Neural cell (in vitro differentiated cells): ENCODE results near the gene TXNRD3.

Experiments used
- EZH2 ChIP-seq: fragments of 200-600, 300-800 bp; shearing (Covaris generic), sonication (generic); IDR thresholded peaks from 2 replicates; pipeline ENCODE4 v1.6.1; 2014; ENCODE audit warnings: antibody characterized with exemption, low read length, borderline replicate concordance, mild to moderate bottlenecking; ENCODE audit not compliant: insufficient read depth, poor library complexity, severe bottlenecking
- TAF1 ChIP-seq: IDR thresholded peaks from 2 replicates; pipeline ENCODE4 v1.6.1; 2012; ENCODE audit warnings: low read depth
- TF ChIP-seq, protein P1 (sequence below): fragments of 450-650 bp; IDR thresholded peaks from 2 replicates; pipeline ENCODE4 v1.5.1; 2014; ENCODE audit warnings: antibody characterized with exemption, mild to moderate bottlenecking, moderate library complexity; ENCODE audit not compliant: poor library complexity, severe bottlenecking
- TF ChIP-seq, protein P2 (sequence below): IDR thresholded peaks from 2 replicates; pipeline ENCODE4 v1.6.1; 2012; ENCODE audit warnings: borderline replicate concordance

- TF ChIP-seq TAF1 = no peak
- TF ChIP-seq, protein P1, sequence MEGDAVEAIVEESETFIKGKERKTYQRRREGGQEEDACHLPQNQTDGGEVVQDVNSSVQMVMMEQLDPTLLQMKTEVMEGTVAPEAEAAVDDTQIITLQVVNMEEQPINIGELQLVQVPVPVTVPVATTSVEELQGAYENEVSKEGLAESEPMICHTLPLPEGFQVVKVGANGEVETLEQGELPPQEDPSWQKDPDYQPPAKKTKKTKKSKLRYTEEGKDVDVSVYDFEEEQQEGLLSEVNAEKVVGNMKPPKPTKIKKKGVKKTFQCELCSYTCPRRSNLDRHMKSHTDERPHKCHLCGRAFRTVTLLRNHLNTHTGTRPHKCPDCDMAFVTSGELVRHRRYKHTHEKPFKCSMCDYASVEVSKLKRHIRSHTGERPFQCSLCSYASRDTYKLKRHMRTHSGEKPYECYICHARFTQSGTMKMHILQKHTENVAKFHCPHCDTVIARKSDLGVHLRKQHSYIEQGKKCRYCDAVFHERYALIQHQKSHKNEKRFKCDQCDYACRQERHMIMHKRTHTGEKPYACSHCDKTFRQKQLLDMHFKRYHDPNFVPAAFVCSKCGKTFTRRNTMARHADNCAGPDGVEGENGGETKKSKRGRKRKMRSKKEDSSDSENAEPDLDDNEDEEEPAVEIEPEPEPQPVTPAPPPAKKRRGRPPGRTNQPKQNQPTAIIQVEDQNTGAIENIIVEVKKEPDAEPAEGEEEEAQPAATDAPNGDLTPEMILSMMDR = no peak
- TF ChIP-seq EZH2 = no peak
- TF ChIP-seq, protein P2, sequence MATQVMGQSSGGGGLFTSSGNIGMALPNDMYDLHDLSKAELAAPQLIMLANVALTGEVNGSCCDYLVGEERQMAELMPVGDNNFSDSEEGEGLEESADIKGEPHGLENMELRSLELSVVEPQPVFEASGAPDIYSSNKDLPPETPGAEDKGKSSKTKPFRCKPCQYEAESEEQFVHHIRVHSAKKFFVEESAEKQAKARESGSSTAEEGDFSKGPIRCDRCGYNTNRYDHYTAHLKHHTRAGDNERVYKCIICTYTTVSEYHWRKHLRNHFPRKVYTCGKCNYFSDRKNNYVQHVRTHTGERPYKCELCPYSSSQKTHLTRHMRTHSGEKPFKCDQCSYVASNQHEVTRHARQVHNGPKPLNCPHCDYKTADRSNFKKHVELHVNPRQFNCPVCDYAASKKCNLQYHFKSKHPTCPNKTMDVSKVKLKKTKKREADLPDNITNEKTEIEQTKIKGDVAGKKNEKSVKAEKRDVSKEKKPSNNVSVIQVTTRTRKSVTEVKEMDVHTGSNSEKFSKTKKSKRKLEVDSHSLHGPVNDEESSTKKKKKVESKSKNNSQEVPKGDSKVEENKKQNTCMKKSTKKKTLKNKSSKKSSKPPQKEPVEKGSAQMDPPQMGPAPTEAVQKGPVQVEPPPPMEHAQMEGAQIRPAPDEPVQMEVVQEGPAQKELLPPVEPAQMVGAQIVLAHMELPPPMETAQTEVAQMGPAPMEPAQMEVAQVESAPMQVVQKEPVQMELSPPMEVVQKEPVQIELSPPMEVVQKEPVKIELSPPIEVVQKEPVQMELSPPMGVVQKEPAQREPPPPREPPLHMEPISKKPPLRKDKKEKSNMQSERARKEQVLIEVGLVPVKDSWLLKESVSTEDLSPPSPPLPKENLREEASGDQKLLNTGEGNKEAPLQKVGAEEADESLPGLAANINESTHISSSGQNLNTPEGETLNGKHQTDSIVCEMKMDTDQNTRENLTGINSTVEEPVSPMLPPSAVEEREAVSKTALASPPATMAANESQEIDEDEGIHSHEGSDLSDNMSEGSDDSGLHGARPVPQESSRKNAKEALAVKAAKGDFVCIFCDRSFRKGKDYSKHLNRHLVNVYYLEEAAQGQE = no peak
Measured at GRCh38 chr3:126636436-126636835, 18.5 kb downstream of the TXNRD3 start.
